Subcutaneous adipose tissue (tissue), 4 donors: ENCODE data around the gene HERPUD1. TPM values are rescaled to one million over a fixed set of nuclear protein-coding genes. Genes with fewer than 3 reads are reported as not detected.

Experiments used
- CTCF ChIP-seq: fragments of 450-650 bp; IDR thresholded peaks from one replicate; pipeline ENCODE4 v1.5.1; 2016; ENCODE audit warnings: low read depth, mild to moderate bottlenecking, control low read depth, antibody characterized with exemption, moderate library complexity
- total RNA-seq, 4 donors: library from RNA; depleted of rRNA; stranded (reverse); fragments of >200 nt; gene quantifications; one replicate each; pipeline ENCODE4 v1.1.0, GENCODE V29; 2016

Gene HERPUD1
- total RNA-seq, 4 donors from 2014 or later = 134 to 230 (median 170) TPM

GRCh38 chr16:56972403-56973293 is 40.7 kb downstream of the HERPUD1 start:
- TF ChIP-seq CTCF = no peak

DNA sequence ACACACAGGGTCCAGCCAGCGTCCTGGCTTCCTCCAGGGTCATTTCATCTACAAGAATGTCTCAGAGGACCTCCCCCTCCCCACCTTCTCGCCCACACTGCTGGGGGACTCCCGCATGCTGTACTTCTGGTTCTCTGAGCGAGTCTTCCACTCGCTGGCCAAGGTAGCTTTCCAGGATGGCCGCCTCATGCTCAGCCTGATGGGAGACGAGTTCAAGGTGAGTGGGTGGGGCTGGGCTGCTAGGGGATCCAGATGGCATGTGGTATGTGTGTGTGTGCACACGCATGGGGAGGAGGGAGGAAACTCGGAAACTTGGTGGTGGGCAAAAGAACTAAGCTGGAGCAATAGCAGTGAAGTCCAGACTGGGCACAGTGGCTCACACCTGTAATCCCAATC is 41.4 kb downstream of the HERPUD1 start:
- no peak for TF ChIP-seq CTCF

GRCh38 chr16:56974549-56975300 is 42.8 kb downstream of the HERPUD1 start:
- no peak for TF ChIP-seq CTCF

GRCh38 chr16:56975714-56976113 is 43.8 kb downstream of the HERPUD1 start:
- TF ChIP-seq CTCF = no peak

DNA sequence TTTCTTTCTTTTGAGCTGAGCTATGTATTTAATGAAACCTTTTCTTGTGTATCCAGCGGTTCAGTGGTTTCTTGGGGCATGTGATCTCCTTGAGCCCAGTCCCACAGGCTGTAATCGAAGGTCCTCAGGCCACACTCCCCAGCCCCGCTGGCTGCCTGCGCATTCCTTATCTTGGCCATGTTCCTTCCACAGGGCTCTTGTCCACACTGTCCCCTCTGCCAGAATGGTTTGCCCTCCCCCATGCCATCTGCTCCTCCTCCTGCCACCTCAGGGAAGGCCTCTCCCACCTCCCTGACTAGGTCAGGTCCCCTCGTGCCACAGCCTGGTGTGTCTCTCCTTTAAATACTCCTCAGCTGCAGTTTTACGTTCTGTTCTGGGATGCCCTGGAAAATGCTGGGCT is 45.3 kb downstream of the HERPUD1 start:
- no peak for TF ChIP-seq CTCF

DNA sequence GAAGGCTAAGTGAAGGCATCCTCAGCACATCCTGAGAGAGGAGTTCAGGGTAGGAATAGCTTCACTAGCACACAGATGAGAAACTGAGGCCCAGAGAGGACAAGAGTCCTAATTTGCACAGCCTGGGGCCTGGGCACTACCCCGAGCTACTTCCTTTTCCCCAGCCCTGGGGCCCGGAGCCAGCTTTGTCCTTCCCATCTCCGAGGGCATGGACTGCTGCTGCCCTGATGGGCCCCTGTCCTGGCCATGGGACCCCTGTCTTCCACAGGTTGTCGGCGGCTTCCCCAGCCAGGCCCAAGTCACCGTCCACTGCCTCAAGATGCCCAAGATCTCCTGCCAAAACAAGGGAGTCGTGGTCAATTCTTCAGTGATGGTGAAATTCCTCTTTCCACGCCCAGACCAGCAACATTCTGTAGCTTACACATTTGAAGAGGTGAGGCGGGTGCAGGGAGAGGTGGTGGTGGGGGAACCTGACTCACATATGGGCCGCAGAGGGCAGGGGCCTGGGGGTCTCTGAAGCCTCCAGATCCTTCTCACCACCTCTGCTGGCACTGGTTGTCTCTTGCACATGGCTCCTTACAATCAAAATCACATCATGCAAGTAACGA is 46.0 kb downstream of the HERPUD1 start:
- TF ChIP-seq CTCF = no peak

DNA sequence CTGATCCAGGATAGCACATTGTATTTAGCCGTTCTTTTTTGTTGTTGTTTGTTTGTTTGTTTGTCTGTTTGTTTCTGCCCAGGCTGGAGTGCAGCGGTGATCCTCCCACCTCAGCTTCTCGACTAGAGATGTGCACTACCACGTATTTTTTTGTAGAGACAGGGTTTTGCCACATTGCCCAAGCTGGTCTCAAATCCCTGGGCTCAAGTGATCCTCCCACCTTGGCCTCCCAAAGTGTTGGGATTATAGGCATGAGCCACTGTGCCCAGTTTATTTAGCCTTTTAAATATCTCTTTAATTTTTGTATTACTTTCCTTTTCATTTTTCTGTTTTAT is 48.2 kb downstream of the HERPUD1 start:
- TF ChIP-seq CTCF = no peak
